ENCODE data around the gene C2CD2L.

Gene C2CD2L

GRCh38 chr11:119092880-119093842 is 14.0 kb upstream of the C2CD2L start (continued):
- no peak for TF ChIP-seq CSRNP3 (CRISPR knock-in tag; IDR thresholded peaks at IDR 0.05)
- no peak for TF ChIP-seq BACH2 (CRISPR knock-in tag; IDR thresholded peaks at IDR 0.05; ENCODE audit: borderline replicate concordance)
- no peak for TF ChIP-seq CREB5 (CRISPR knock-in tag; IDR thresholded peaks at IDR 0.05; ENCODE audit: low read depth)
- TF ChIP-seq ZNF565 (CRISPR knock-in tag; conservative IDR thresholded peaks at IDR 0.05; ENCODE audit: low read depth) = no peak
- TF ChIP-seq ZFP3 (CRISPR knock-in tag; IDR thresholded peaks at IDR 0.05) = no peak
- no peak for TF ChIP-seq GLIS3 (CRISPR knock-in tag; IDR thresholded peaks at IDR 0.05)
- no peak for TF ChIP-seq ARNTL (CRISPR knock-in tag; IDR thresholded peaks at IDR 0.05; ENCODE audit: borderline replicate concordance, low read depth)
- TF ChIP-seq OSR1 (CRISPR knock-in tag; IDR thresholded peaks at IDR 0.05) = no peak
- no peak for TF ChIP-seq ZNF8 (CRISPR knock-in tag; IDR thresholded peaks at IDR 0.05)
- no peak for TF ChIP-seq RARB (CRISPR knock-in tag; IDR thresholded peaks at IDR 0.05)
- TF ChIP-seq SNAI2 (CRISPR knock-in tag; IDR thresholded peaks at IDR 0.05) = no peak
- TF ChIP-seq TOX (CRISPR knock-in tag; IDR thresholded peaks at IDR 0.05; ENCODE audit: borderline replicate concordance) = no peak
- no peak for TF ChIP-seq POU6F1 (CRISPR knock-in tag; IDR thresholded peaks at IDR 0.05; ENCODE audit: borderline replicate concordance, low read depth)

- ATAC-seq = peak; percentile 24
These were observed 13.0 kb upstream of the C2CD2L start for GRCh38 chr11:119093942-119094815.

More at GRCh38 chr11:119093942-119094815, 13.0 kb upstream of the C2CD2L start:
- TF ChIP-seq PATZ1 (CRISPR knock-in tag; IDR thresholded peaks at IDR 0.05; ENCODE audit: borderline replicate concordance) (no peak), ZNF8 (CRISPR knock-in tag; IDR thresholded peaks at IDR 0.05) (no peak), BACH2 (CRISPR knock-in tag; IDR thresholded peaks at IDR 0.05; ENCODE audit: borderline replicate concordance) (no peak), CSDC2 (CRISPR knock-in tag; IDR thresholded peaks at IDR 0.05) (no peak), POU6F1 (CRISPR knock-in tag; IDR thresholded peaks at IDR 0.05; ENCODE audit: borderline replicate concordance, low read depth) (no peak), ARNTL (CRISPR knock-in tag; IDR thresholded peaks at IDR 0.05; ENCODE audit: borderline replicate concordance, low read depth) (no peak), TCF4 (CRISPR knock-in tag; IDR thresholded peaks at IDR 0.05; ENCODE audit: borderline replicate concordance) (no peak), ZC3H10 (CRISPR knock-in tag; IDR thresholded peaks at IDR 0.05) (no peak), PPARA (CRISPR knock-in tag; IDR thresholded peaks at IDR 0.05; ENCODE audit: borderline replicate concordance) (no peak), TSHZ2 (CRISPR knock-in tag; IDR thresholded peaks at IDR 0.05) (no peak), ZNF70 (CRISPR knock-in tag; IDR thresholded peaks at IDR 0.05) (no peak)
